Inferior parietal cortex (tissue), 1 donor: ENCODE results near the gene RPS15.
"Not testable (repeated sequence)": the region's sequence is repeated elsewhere in the genome, so short reads cannot be mapped to it uniquely, and the experiment has no call there.

Source experiments
- DNase-seq: peaks from one replicate; pipeline ENCODE4 v3.0.0-alpha.2; 2016; ENCODE audit errors: extremely low spot score

RPS15 gene

GRCh38 chr19:1433119-1434039 lies 4.8 kb upstream of the RPS15 start:
- DNase-seq: no peak

GRCh38 chr19:1434040-1434366 lies 4.2 kb upstream of the RPS15 start:
- no peak for DNase-seq

GRCh38 chr19:1434577-1435060 lies 3.6 kb upstream of the RPS15 start:
- DNase-seq: no peak

GRCh38 chr19:1435378-1435989 lies 2.7 kb upstream of the RPS15 start:
- no peak for DNase-seq

GRCh38 chr19:1437609-1438008 lies 587 bp upstream of the RPS15 start:
- DNase-seq: no peak

GRCh38 chr19:1438933-1439354 lies 748 bp downstream of the RPS15 start:
- no peak for DNase-seq

GRCh38 chr19:1439525-1440417 lies 1.6 kb downstream of the RPS15 start:
- DNase-seq: not testable (repeated sequence)

- no peak for DNase-seq
These were observed 2.2 kb downstream of the RPS15 start for GRCh38 chr19:1440418-1440801.

GRCh38 chr19:1441022-1441426 lies 2.8 kb downstream of the RPS15 start:
- DNase-seq: no peak

- no peak for DNase-seq
These were observed 3.7 kb downstream of the RPS15 start for GRCh38 chr19:1441677-1442438.

GRCh38 chr19:1445185-1445931 lies 7.2 kb downstream of the RPS15 start:
- peak; percentile 83 for DNase-seq

- DNase-seq: peak; percentile 59
These were observed 7.9 kb downstream of the RPS15 start for GRCh38 chr19:1445932-1446712.

GRCh38 chr19:1446713-1447481 lies 8.7 kb downstream of the RPS15 start:
- DNase-seq: no peak

- no peak for DNase-seq
These were observed 9.3 kb downstream of the RPS15 start for GRCh38 chr19:1447504-1447903.

GRCh38 chr19:1447944-1448343 lies 9.7 kb downstream of the RPS15 start:
- no peak for DNase-seq

GRCh38 chr19:1449467-1450442 lies 11.6 kb downstream of the RPS15 start, which contains the start of gene APC2:
Gene APC2 (plus strand): TSS chr19:1450121. CDS start chr19:1453002, 2,881 bp downstream.
- peak; percentile 85 for DNase-seq
